ENCODE data around the gene PTN. TPM values are rescaled to one million over a fixed set of nuclear protein-coding genes. Genes with fewer than 3 reads are reported as not detected.

The PTN gene
- polyA plus RNA-seq, 1 experiment: 33.5 TPM

- ChIA-PET POLR2A (no interaction called here), CTCF (no interaction called here)
- H3K4me3 ChIP-seq (ENCODE audit: low read depth, low read length): no peak overlapping the region
- DNase-seq (ENCODE audit: low read depth): no peak
- no peaks in the 10 kb centered on the region for H3K36me3 ChIP-seq (ENCODE audit: control insufficient read depth, insufficient read depth, low read length)
- TF ChIP-seq CTCF (IDR thresholded peaks at IDR 0.05; ENCODE audit: insufficient read depth, low read depth, low read length): no peak
- no peaks in the 10 kb centered on the region for H3K27me3 ChIP-seq (ENCODE audit: control insufficient read depth, insufficient read depth, low read length)
These were observed 54.4 kb downstream of the PTN start for GRCh38 chr7:137289101-137289500.

- Histone ChIP-seq H3K27me3 (ENCODE audit: control insufficient read depth, insufficient read depth, low read length) (no peaks in the 10 kb centered on the region), H3K4me3 (ENCODE audit: low read depth, low read length) (no peak overlapping the region), H3K36me3 (ENCODE audit: control insufficient read depth, insufficient read depth, low read length) (no peaks in the 10 kb centered on the region)
- no peak for DNase-seq (ENCODE audit: low read depth)
- TF ChIP-seq CTCF (IDR thresholded peaks at IDR 0.05; ENCODE audit: insufficient read depth, low read depth, low read length): peak; percentile 24; the same call in 1 of the 2 replicates
- ChIA-PET CTCF (interaction anchor here (1.5 kb wide), 1 partner anchor 10 kb away, joined by 9 read pairs; no protein-coding TSS in a partner anchor), POLR2A (no interaction called here)
These were observed 55.8 kb downstream of the PTN start for GRCh38 chr7:137287651-137288258.

DNA sequence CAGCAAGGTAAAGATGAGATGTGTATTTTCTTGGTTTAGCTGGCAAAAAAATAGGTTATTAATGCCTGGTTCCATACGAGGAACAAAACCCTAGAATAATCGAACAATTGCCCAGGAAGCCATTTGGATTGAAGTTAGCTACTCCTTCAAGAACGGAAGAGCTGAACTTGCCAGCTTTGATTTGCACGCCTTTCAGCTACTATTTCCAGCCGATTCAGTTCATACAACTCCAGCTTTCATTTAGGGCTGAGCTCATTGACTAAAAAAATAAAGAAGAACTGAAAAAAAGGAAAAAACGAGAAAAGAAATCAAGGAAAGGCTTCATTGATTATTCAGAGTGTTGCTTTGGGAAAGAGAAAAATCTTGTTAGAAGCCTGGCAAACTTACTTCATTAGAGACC lies 60.4 kb downstream of the PTN start:
- Histone ChIP-seq H3K27me3 (ENCODE audit: control insufficient read depth, insufficient read depth, low read length) (no peaks in the 10 kb centered on the region), H3K36me3 (ENCODE audit: control insufficient read depth, insufficient read depth, low read length) (no peaks in the 10 kb centered on the region), H3K4me3 (ENCODE audit: low read depth, low read length) (no peak overlapping the region)
- POLR2A ChIA-PET: no interaction called here
- CTCF ChIA-PET: interaction anchor here (0.6 kb wide), 1 partner anchor 904 kb away, joined by 3 read pairs; no protein-coding TSS in a partner anchor
- no peak for TF ChIP-seq CTCF (IDR thresholded peaks at IDR 0.05; ENCODE audit: insufficient read depth, low read depth, low read length)
- no peak for DNase-seq (ENCODE audit: low read depth)

DNA sequence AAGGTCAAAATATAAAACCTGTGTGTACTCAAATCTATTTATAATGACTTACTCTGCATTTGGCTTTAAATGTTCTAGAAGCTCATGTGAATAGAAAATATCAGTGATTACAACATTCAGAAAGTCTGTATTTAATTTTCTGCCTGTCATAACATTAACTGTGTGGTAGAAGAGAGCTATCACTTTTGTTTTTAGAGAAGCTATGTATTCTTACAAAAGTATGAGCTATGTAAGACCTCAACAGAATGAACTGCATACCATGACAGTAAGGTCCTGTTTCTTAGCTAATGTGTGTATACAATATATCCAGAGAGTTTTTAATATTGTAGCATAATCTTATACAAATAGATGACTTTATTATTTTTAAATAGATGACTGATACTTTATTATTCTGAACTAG lies 61.5 kb downstream of the PTN start:
- Histone ChIP-seq H3K4me3 (ENCODE audit: low read depth, low read length) (no peak overlapping the region), H3K27me3 (ENCODE audit: control insufficient read depth, insufficient read depth, low read length) (no peaks in the 10 kb centered on the region), H3K36me3 (ENCODE audit: control insufficient read depth, insufficient read depth, low read length) (no peaks in the 10 kb centered on the region)
- no peak for TF ChIP-seq CTCF (IDR thresholded peaks at IDR 0.05; ENCODE audit: insufficient read depth, low read depth, low read length)
- POLR2A ChIA-PET: no interaction called here
- DNase-seq (ENCODE audit: low read depth): peak; percentile 9
- CTCF ChIA-PET: no interaction called here

- H3K27me3 ChIP-seq (ENCODE audit: control insufficient read depth, insufficient read depth, low read length): no peaks in the 10 kb centered on the region
- ChIA-PET CTCF (interaction anchor here (0.7 kb wide), 1 partner anchor 13 kb away, joined by 3 read pairs; no protein-coding TSS in a partner anchor), POLR2A (no interaction called here)
These were observed 67.3 kb downstream of the PTN start for GRCh38 chr7:137276189-137276588.

More at GRCh38 chr7:137276189-137276588, 67.3 kb downstream of the PTN start:
- no peak for DNase-seq (ENCODE audit: low read depth)
- H3K4me3 ChIP-seq (ENCODE audit: low read depth, low read length): no peak overlapping the region
- H3K36me3 ChIP-seq (ENCODE audit: control insufficient read depth, insufficient read depth, low read length): no peaks in the 10 kb centered on the region
- no peak for TF ChIP-seq CTCF (IDR thresholded peaks at IDR 0.05; ENCODE audit: insufficient read depth, low read depth, low read length)
